ENCODE data around the gene THRB.

THRB gene

DNA sequence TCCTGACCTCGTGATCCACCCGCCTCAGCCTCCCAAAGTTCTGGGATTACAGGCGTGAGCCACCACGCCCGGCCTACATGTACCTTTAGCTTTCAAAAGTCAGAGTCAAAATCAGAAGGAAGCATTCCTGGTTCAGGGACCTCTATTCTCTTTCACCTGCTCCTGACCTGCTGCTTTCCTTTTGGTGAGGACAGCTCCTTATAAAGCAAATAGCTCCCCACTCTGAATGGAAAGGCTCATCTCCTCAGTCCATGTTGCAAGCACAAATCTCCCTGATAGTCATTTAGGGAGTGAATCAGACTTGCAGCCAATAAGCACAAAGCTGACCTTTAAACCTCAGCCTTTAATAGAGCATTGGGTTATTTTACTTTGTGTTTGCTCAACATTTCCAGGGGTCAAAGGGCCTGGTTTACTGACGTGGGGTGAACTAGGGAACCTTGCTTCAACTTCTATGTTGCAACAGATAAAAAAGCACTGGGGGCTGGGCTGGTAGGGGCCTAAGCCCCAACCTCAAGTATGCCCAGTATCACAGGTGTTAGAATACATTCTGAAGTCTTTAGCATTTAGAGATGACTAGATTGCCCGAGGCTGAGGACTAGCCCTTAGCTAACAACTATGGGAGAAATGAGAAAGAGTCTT lies 43.1 kb downstream of the THRB start:
- in situ Hi-C loops (cut with MboI; ENCODE audit: low sequenced_read_pairs, unreplicated experiment) = no loop called here
- DNase-seq (ENCODE audit: low spot score) = no peak
- TF ChIP-seq, protein P1, sequence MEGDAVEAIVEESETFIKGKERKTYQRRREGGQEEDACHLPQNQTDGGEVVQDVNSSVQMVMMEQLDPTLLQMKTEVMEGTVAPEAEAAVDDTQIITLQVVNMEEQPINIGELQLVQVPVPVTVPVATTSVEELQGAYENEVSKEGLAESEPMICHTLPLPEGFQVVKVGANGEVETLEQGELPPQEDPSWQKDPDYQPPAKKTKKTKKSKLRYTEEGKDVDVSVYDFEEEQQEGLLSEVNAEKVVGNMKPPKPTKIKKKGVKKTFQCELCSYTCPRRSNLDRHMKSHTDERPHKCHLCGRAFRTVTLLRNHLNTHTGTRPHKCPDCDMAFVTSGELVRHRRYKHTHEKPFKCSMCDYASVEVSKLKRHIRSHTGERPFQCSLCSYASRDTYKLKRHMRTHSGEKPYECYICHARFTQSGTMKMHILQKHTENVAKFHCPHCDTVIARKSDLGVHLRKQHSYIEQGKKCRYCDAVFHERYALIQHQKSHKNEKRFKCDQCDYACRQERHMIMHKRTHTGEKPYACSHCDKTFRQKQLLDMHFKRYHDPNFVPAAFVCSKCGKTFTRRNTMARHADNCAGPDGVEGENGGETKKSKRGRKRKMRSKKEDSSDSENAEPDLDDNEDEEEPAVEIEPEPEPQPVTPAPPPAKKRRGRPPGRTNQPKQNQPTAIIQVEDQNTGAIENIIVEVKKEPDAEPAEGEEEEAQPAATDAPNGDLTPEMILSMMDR (IDR thresholded peaks at IDR 0.05; ENCODE audit: borderline replicate concordance, control extremely low read depth, extremely low read depth, insufficient read depth, missing control alignments) = no peak

DNA sequence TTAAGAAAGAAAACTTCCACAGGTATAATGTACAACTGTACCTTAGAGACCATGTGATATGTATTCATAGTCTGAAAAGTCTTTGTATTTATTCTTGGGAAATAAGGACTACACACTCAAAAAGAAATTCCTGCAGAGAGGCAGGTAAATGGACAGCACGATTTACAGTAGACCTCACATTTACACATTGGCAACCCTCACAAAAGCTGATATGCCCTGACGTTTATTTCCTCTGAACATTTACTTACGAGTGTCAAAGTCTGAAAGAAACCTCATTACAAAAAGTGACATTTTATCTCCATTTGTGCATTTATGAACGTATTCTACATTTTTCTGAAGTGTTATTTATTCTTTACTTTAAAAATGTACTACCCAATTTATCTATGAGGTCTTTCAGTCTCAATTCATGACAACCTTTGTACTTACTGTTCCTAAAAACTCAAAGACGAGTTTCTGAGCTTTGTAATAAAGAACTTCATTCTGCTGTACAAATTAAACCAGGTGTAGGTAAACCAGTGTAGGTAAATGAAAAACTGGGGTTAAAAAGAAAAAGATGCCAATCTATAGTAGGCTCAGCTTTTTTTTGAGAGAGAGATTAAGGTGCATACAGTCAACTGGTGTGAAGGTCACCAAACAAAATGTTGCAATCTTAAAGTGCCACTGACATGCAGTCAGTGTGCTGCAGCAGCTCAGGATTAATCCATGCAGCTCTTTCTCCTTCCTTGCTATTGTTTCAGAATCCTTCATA lies 44.3 kb downstream of the THRB start:
- TF ChIP-seq, protein P1 (IDR thresholded peaks at IDR 0.05; ENCODE audit: borderline replicate concordance, control extremely low read depth, extremely low read depth, insufficient read depth, missing control alignments) = no peak
- DNase-seq (ENCODE audit: low spot score) = no peak
- in situ Hi-C loops (cut with MboI; ENCODE audit: low sequenced_read_pairs, unreplicated experiment) = no loop called here

DNA sequence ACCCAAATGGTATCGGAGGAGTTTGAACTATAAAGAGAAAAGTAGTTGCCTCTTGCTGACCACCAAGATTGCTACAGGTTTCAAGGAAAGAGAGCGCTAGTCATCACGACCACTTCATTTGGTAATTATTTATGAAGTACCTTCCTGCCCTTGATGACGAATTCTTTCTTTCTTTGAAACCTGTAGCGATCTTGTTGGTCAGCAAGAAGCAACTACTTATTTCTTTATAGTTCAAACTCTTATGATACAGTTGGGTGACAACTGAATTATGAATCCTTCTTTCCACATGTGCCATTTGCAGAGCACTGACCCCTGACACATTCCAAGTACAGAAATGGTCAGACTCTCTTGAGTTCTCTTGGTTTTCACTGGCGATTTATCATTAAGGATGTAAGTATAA lies 46.8 kb downstream of the THRB start:
- TF ChIP-seq, protein P1 (IDR thresholded peaks at IDR 0.05; ENCODE audit: borderline replicate concordance, control extremely low read depth, extremely low read depth, insufficient read depth, missing control alignments) = no peak
- DNase-seq (ENCODE audit: low spot score) = no peak
- in situ Hi-C loops (cut with MboI; ENCODE audit: low sequenced_read_pairs, unreplicated experiment) = no loop called here

DNA sequence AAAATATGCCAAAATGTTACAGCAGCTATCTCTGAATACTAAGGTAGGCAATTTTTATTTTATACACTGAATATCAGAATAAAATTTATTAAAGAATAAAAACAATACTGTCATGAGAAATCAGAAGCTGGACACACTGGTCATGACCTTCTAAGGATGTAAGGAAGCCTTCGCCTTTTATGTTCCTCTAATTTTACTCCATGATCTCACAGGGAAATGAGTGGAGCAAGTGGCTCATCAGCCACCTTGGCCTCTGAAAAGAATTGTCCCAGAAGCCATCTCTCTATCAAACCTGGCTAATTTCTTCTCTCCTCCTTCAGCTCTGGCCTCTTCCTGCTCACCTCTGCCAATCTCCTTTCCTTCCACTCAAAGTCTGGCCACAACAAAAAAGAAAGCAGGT lies 48.6 kb downstream of the THRB start:
- DNase-seq (ENCODE audit: low spot score) = no peak
- in situ Hi-C loops (cut with MboI; ENCODE audit: low sequenced_read_pairs, unreplicated experiment) = no loop called here
- TF ChIP-seq, protein P1 (IDR thresholded peaks at IDR 0.05; ENCODE audit: borderline replicate concordance, control extremely low read depth, extremely low read depth, insufficient read depth, missing control alignments) = no peak

DNA sequence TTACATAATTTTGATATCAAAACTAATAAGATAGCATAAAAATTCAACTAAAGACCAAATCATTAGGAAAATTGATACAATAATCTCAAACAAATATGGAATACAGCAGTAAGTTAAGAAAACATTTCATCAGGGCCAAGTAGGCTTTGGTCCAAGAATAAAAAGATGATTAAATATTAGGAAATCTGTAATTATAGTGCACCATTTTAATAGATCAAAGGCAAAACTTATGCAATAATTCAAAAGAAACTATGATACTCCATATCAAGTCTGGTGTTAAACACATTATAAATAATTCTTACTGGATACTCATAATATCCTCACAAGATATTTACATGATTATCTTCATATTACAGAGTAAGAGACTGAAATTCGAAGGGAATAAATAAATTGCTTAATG lies 51.2 kb downstream of the THRB start:
- in situ Hi-C loops (cut with MboI; ENCODE audit: low sequenced_read_pairs, unreplicated experiment) = no loop called here
- no peak for DNase-seq (ENCODE audit: low spot score)
- TF ChIP-seq, protein P1 (IDR thresholded peaks at IDR 0.05; ENCODE audit: borderline replicate concordance, control extremely low read depth, extremely low read depth, insufficient read depth, missing control alignments) = no peak

DNA sequence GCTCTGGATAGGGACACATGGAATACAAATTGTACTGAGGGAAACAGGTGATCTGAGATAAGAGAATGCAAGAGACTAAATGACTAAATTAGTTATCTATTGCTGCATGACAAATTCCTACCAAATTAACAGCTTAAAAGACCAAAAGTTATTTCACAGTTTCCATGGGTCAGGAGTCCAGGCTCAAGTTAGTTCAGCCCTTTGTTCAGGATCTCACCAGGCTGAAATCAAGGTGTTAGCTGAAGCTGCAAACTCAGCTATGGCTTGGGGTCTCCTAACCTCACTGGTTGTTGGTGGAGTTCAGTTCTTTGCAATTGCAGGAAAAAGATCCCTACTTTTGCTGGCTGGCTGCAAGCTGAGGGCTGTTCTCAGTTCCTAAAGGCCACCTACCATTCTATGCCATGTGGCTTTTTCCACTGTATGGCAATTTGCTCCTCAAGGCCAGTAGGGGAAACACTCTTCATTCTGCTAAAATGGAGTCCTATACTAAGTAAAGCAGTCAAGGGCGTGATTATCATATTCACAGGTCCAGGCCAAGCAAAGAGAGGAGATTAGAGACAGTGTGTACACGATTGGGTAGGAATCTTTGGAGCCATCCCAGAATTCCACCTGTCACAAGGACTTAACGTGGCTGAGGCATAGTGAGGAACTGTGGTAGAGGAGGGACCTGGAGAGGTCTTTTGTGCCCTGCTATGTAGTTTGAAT lies 53.7 kb downstream of the THRB start:
- in situ Hi-C loops (cut with MboI; ENCODE audit: low sequenced_read_pairs, unreplicated experiment) = no loop called here
- TF ChIP-seq, protein P1 (IDR thresholded peaks at IDR 0.05; ENCODE audit: borderline replicate concordance, control extremely low read depth, extremely low read depth, insufficient read depth, missing control alignments) = no peak
- no peak for DNase-seq (ENCODE audit: low spot score)

Data from GM13976 (cell line).